Ishikawa (cell line): Measurements from ENCODE around the gene CSF2.

Experiments
- CEBPB ChIP-seq: IDR thresholded peaks from 2 replicates; pipeline ENCODE4 v1.6.1; 2012
- CREB1 ChIP-seq: IDR thresholded peaks from 2 replicates; pipeline ENCODE4 v1.6.1; 2012; ENCODE audit warnings: low read depth
- EP300 ChIP-seq: IDR thresholded peaks from 2 replicates; pipeline ENCODE4 v1.6.1; 2012; ENCODE audit warnings: borderline replicate concordance
- FOXM1 ChIP-seq: IDR thresholded peaks from 2 replicates; pipeline ENCODE4 v1.6.1; 2012; ENCODE audit warnings: low read depth, borderline replicate concordance
- MAX ChIP-seq: IDR thresholded peaks from 2 replicates; pipeline ENCODE4 v1.6.1; 2012
- NFIC ChIP-seq: IDR thresholded peaks from 2 replicates; pipeline ENCODE4 v1.6.1; 2012
- RAD21 ChIP-seq: IDR thresholded peaks from 2 replicates; pipeline ENCODE4 v1.6.1; 2012; ENCODE audit warnings: low read depth
- TAF1 ChIP-seq: IDR thresholded peaks from 2 replicates; pipeline ENCODE4 v1.6.1; 2012; ENCODE audit warnings: low read depth, mild to moderate bottlenecking
- TEAD4 ChIP-seq: IDR thresholded peaks from 2 replicates; pipeline ENCODE4 v1.6.1; 2012
- ZBTB7A ChIP-seq: IDR thresholded peaks from 2 replicates; pipeline ENCODE4 v1.6.1; 2012; ENCODE audit warnings: low read depth
- TF ChIP-seq, protein P1 (sequence below): IDR thresholded peaks from 2 replicates; pipeline ENCODE4 v1.6.1; 2012; ENCODE audit warnings: low read depth, mild to moderate bottlenecking

- TF ChIP-seq, protein P1, sequence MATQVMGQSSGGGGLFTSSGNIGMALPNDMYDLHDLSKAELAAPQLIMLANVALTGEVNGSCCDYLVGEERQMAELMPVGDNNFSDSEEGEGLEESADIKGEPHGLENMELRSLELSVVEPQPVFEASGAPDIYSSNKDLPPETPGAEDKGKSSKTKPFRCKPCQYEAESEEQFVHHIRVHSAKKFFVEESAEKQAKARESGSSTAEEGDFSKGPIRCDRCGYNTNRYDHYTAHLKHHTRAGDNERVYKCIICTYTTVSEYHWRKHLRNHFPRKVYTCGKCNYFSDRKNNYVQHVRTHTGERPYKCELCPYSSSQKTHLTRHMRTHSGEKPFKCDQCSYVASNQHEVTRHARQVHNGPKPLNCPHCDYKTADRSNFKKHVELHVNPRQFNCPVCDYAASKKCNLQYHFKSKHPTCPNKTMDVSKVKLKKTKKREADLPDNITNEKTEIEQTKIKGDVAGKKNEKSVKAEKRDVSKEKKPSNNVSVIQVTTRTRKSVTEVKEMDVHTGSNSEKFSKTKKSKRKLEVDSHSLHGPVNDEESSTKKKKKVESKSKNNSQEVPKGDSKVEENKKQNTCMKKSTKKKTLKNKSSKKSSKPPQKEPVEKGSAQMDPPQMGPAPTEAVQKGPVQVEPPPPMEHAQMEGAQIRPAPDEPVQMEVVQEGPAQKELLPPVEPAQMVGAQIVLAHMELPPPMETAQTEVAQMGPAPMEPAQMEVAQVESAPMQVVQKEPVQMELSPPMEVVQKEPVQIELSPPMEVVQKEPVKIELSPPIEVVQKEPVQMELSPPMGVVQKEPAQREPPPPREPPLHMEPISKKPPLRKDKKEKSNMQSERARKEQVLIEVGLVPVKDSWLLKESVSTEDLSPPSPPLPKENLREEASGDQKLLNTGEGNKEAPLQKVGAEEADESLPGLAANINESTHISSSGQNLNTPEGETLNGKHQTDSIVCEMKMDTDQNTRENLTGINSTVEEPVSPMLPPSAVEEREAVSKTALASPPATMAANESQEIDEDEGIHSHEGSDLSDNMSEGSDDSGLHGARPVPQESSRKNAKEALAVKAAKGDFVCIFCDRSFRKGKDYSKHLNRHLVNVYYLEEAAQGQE, result no peak
- TF ChIP-seq TAF1 (no peak), TEAD4 (no peak), EP300 (no peak), RAD21 (no peak), CREB1 (no peak), MAX (no peak), ZBTB7A (no peak), CEBPB (no peak), FOXM1 (no peak), NFIC (no peak)
Observed at GRCh38 chr5:132050661-132051552, 22.7 kb upstream of the CSF2 start.
